ENCODE data around the gene CSMD2. TPM values are rescaled to one million over a fixed set of nuclear protein-coding genes. Genes with fewer than 3 reads are reported as not detected.

CSMD2 gene
- total and polyA plus RNA-seq, 2 experiments from 2014 or later: 5.3 to 16.6 TPM

- H3K79me2 ChIP-seq (replicated peaks; ENCODE audit: insufficient read depth): no peaks in the 10 kb centered on the region
- no peaks in the 10 kb centered on the region for H3F3A ChIP-seq (replicated peaks; ENCODE audit: low read depth)
- no peak for TF ChIP-seq EZH2 (IDR thresholded peaks at IDR 0.05; ENCODE audit: low read depth, unreplicated experiment)
- no peak for TF ChIP-seq NANOG (IDR thresholded peaks at IDR 0.05; ENCODE audit: borderline replicate concordance)
- TF ChIP-seq STAT1 (IDR thresholded peaks at IDR 0.05; ENCODE audit: unreplicated experiment): no peak
- TF ChIP-seq ZNF331 (CRISPR knock-in tag; IDR thresholded peaks at IDR 0.05; ENCODE audit: low read depth): no peak
- TF ChIP-seq REST (IDR thresholded peaks at IDR 0.05; ENCODE audit: unreplicated experiment): no peak
- no peak for TF ChIP-seq JUNB (IDR thresholded peaks at IDR 0.05; ENCODE audit: unreplicated experiment)
- no peak for TF ChIP-seq CREB1 (CRISPR knock-in tag; IDR thresholded peaks at IDR 0.05; ENCODE audit: low read depth)
- TF ChIP-seq, protein P1, sequence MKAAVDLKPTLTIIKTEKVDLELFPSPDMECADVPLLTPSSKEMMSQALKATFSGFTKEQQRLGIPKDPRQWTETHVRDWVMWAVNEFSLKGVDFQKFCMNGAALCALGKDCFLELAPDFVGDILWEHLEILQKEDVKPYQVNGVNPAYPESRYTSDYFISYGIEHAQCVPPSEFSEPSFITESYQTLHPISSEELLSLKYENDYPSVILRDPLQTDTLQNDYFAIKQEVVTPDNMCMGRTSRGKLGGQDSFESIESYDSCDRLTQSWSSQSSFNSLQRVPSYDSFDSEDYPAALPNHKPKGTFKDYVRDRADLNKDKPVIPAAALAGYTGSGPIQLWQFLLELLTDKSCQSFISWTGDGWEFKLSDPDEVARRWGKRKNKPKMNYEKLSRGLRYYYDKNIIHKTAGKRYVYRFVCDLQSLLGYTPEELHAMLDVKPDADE (IDR thresholded peaks at IDR 0.05): no peak
- TF ChIP-seq ZNF462 (CRISPR knock-in tag; IDR thresholded peaks at IDR 0.05): no peak
- no peak for TF ChIP-seq ZNF114 (CRISPR knock-in tag; IDR thresholded peaks at IDR 0.05)
- no peak for TF ChIP-seq EZH2phosphoT487 (IDR thresholded peaks at IDR 0.05; ENCODE audit: unreplicated experiment)
- TF ChIP-seq, protein P2, sequence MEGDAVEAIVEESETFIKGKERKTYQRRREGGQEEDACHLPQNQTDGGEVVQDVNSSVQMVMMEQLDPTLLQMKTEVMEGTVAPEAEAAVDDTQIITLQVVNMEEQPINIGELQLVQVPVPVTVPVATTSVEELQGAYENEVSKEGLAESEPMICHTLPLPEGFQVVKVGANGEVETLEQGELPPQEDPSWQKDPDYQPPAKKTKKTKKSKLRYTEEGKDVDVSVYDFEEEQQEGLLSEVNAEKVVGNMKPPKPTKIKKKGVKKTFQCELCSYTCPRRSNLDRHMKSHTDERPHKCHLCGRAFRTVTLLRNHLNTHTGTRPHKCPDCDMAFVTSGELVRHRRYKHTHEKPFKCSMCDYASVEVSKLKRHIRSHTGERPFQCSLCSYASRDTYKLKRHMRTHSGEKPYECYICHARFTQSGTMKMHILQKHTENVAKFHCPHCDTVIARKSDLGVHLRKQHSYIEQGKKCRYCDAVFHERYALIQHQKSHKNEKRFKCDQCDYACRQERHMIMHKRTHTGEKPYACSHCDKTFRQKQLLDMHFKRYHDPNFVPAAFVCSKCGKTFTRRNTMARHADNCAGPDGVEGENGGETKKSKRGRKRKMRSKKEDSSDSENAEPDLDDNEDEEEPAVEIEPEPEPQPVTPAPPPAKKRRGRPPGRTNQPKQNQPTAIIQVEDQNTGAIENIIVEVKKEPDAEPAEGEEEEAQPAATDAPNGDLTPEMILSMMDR (conservative IDR thresholded peaks at IDR 0.05; ENCODE audit: low read depth in 2 of 2): no peak
- TF ChIP-seq POLR2AphosphoS5 (IDR thresholded peaks at IDR 0.05; ENCODE audit: low read depth): no peak
- H3K36me3 ChIP-seq (ENCODE audit: insufficient read depth): no peaks in the 10 kb centered on the region
- H3K36me3 Mint-ChIP-seq (ENCODE audit: low read depth): no peaks in the 10 kb centered on the region; the same call in 1 of the 3 replicates
- no peaks in the 10 kb centered on the region for H3K4me1 ChIP-seq (ENCODE audit: insufficient read depth)
- H3K27me3 ChIP-seq (ENCODE audit: insufficient read depth): no peaks in the 10 kb centered on the region
- ATAC-seq (no peak), DNase-seq (ENCODE audit: low spot score) (no peak)
- no peak overlapping the region for H2AFZ ChIP-seq
- no peaks in the 10 kb centered on the region for H3K27me3 Mint-ChIP-seq (ENCODE audit: insufficient read depth, low read depth, poor library complexity)
- H3K9me2 ChIP-seq (ENCODE audit: insufficient read depth): no peaks in the 10 kb centered on the region
- H3K4me3 Mint-ChIP-seq: no peak overlapping the region
- H3K4me1 Mint-ChIP-seq: no peaks in the 10 kb centered on the region
- no peak overlapping the region for H3K4me3 ChIP-seq
- no peaks in the 10 kb centered on the region for H3K9me3 Mint-ChIP-seq
- no peak overlapping the region for H3K27ac ChIP-seq (ENCODE audit: low read depth)
- no peaks in the 10 kb centered on the region; the same call in none of the 2 replicates for H4K20me1 ChIP-seq (replicated peaks; ENCODE audit: insufficient read depth)
- H3K4me2 ChIP-seq: no peak overlapping the region
- H3K27ac Mint-ChIP-seq: no peak overlapping the region
These were observed 578.9 kb downstream of the CSMD2 start for GRCh38 chr1:33586106-33586505.
